Peyer's patch (tissue), 4 donors: ENCODE measurements around the gene KLHL3.

Source experiments
- CTCF ChIP-seq, 6 experiments: fragments of 450-650 bp in 4 of 6; fragments of 200-600 bp in 2 of 6; sonication (generic) in 1 of 6; IDR thresholded peaks; one replicate each; pipeline ENCODE4 v1.5.1; 2017 to 2019; ENCODE audit warnings: antibody characterized with exemption in 6 of 6, mild to moderate bottlenecking in 3 of 6, moderate library complexity in 1 of 6
- POLR2A ChIP-seq, 2 donors: fragments of 450-650 bp; IDR thresholded peaks; one replicate each; pipeline ENCODE4 v1.5.1; 2017; ENCODE audit warnings: antibody characterized with exemption in 2 of 2, mild to moderate bottlenecking in 2 of 2, moderate library complexity in 2 of 2

DNA sequence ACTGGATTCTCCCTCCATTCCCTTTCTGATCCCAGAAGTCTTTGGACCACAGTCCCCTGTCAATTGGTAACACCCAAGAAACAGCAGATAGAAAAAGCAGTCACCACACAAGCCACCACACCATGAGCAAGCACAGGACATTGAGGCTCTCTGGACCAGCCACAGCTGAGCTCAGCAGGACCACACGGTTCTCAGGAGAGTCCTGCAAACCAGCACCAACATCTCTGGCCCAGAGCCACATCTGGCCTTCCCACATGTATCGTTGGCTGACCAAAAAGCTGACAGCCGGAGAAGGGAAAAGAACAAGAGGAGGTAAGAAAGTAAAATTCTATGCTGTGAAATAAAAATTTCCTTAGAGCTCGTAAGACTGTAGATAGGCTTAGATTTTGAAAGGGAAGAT is 56.7 kb downstream of the KLHL3 start:
- TF ChIP-seq CTCF (IDR thresholded peaks at IDR 0.05), result no peak
- no peak for TF ChIP-seq POLR2A (IDR thresholded peaks at IDR 0.05)
